HCT116 (cell line): Measurements from ENCODE around the gene VTI1A. TPM values are rescaled to one million over a fixed set of nuclear protein-coding genes. Genes with fewer than 3 reads are reported as not detected.

ENCODE experiments used
- ATAC-seq: fragments of 200-7000 bp; cut with Tn5 transposase; 2 replicates; pipeline ENCODE4 v1.9.1; 2020; ENCODE audit warnings: mild to moderate bottlenecking, moderate library complexity
- BruUV-seq: library from RNA; stranded (reverse); fragments of 400-500 nt; replicated peaks from 2 replicates; lab custom pipeline; 2021; lab: Mats Ljungman, UMichigan
- CTCF ChIA-PET: fragments of 300-600 bp; sonication (Branson Sonifier 250); formaldehyde crosslinking; loops from one replicate; lab custom pipeline; 2021; ENCODE audit warnings: antibody characterized with exemption; lab: Charles Lee
- POLR2A ChIA-PET: fragments of 300-600, 350-600 bp; sonication (Branson Sonifier 250); formaldehyde crosslinking; loops from one replicate; lab custom pipeline; 2021; ENCODE audit warnings: antibody characterized with exemption; lab: Charles Lee
- RAD21 ChIA-PET, 2 experiments: fragments of 300-600 bp; sonication (Branson Sonifier 250); formaldehyde crosslinking; loops; one replicate each; lab custom pipeline; 2023; ENCODE audit warnings: low total read pairs in 2 of 2; ENCODE audit not compliant: uncharacterized antibody in 2 of 2, unreplicated experiment in 2 of 2, low non-redundant PET in 1 of 2; lab: Charles Lee
- DNase-seq: peaks from one replicate; pipeline ENCODE4 v3.0.0-alpha.2; 2010; ENCODE audit warnings: low read depth, low spot score
- H2AFZ ChIP-seq: fragments of 200-600 bp; shearing (Covaris generic), sonication (generic); 2 replicates; pipeline ENCODE4 v1.6.1; 2017; ENCODE audit warnings: low read depth, mixed run types, mixed read lengths, antibody characterized with exemption, low read length; ENCODE audit not compliant: poor library complexity, severe bottlenecking
- H3K27ac ChIP-seq: 2 replicates; pipeline ENCODE4 v1.5.1; 2012; ENCODE audit warnings: low read depth, low read length
- H3K27me3 ChIP-seq: fragments of 200-600 bp; sonication (generic); 2 replicates; pipeline ENCODE4 v1.6.1; 2016; ENCODE audit warnings: mixed run types, low read length, mixed read lengths; ENCODE audit not compliant: insufficient read depth
- H3K36me3 ChIP-seq, 2 experiments: fragments of 200-500 bp in 1 of 2; fragments of 200-600 bp in 1 of 2; sonication (Bioruptor generic) in 1 of 2; sonication (generic) in 1 of 2; 2 replicates each; pipeline versions ENCODE4 v1.5.1 to v1.6.1; 2014 to 2016; ENCODE audit warnings: low read length in 2 of 2, inconsistent platforms in 1 of 2, mixed read lengths in 1 of 2, mixed run types in 1 of 2; ENCODE audit not compliant: insufficient read depth in 2 of 2, control insufficient read depth in 1 of 2
- H3K4me1 ChIP-seq, 2 experiments: fragments of 200-600 bp in 1 of 2; sonication (generic) in 1 of 2; 2 replicates each; pipeline versions ENCODE4 v1.5.1 to v1.6.1; 2012 to 2017; ENCODE audit warnings: low read length in 2 of 2, inconsistent platforms in 1 of 2, mild to moderate bottlenecking in 1 of 2, mixed read lengths in 1 of 2, mixed run types in 1 of 2, moderate library complexity in 1 of 2; ENCODE audit not compliant: insufficient read depth in 2 of 2, control insufficient read depth in 1 of 2
- H3K4me2 ChIP-seq: fragments of 200-600 bp; sonication (generic); 2 replicates; pipeline ENCODE4 v1.6.1; 2017; ENCODE audit warnings: mixed run types, low read length, mixed read lengths
- H3K4me3 ChIP-seq, 2 experiments: fragments of 200-600 bp in 1 of 2; sonication (generic) in 1 of 2; replicated peaks in 1 of 2; 2 replicates each; pipeline ENCODE4 v1.5.1; 2011 to 2016; ENCODE audit warnings: low read length in 2 of 2, control low read depth in 1 of 2, low read depth in 1 of 2, mild to moderate bottlenecking in 1 of 2, mixed read lengths in 1 of 2, mixed run types in 1 of 2
- H3K79me2 ChIP-seq: fragments of 200-600 bp; sonication (generic); 2 replicates; pipeline ENCODE4 v1.6.1; 2017; ENCODE audit warnings: mild to moderate bottlenecking, mixed run types, low read length, moderate library complexity, mixed read lengths; ENCODE audit not compliant: insufficient read depth
- H3K9ac ChIP-seq: fragments of 200-600 bp; sonication (generic); 2 replicates; pipeline ENCODE4 v1.6.1; 2016; ENCODE audit warnings: low read length, mixed read lengths
- H3K9me2 ChIP-seq: fragments of 200-600 bp; sonication (generic), shearing (Covaris generic); 2 replicates; pipeline ENCODE4 v1.6.1; 2017; ENCODE audit warnings: mixed run types, mild to moderate bottlenecking, moderate library complexity; ENCODE audit not compliant: insufficient read depth
- H3K9me3 ChIP-seq, 2 experiments: fragments of 200-500 bp in 1 of 2; fragments of 200-600 bp in 1 of 2; sonication (Bioruptor generic) in 1 of 2; sonication (generic) in 1 of 2; 2 replicates each; pipeline ENCODE4 v1.6.1; 2014 to 2017; ENCODE audit warnings: low read length in 2 of 2, mixed read lengths in 2 of 2, inconsistent platforms in 1 of 2, low read depth in 1 of 2, mild to moderate bottlenecking in 1 of 2, mixed run types in 1 of 2, moderate library complexity in 1 of 2; ENCODE audit not compliant: control insufficient read depth in 1 of 2, insufficient read depth in 1 of 2
- H4K20me1 ChIP-seq: fragments of 200-600 bp; sonication (generic), shearing (Covaris generic); 2 replicates; pipeline ENCODE4 v1.6.1; 2017; ENCODE audit warnings: mixed run types, mild to moderate bottlenecking, moderate library complexity; ENCODE audit not compliant: insufficient read depth
- CBX3 ChIP-seq: IDR thresholded peaks from 2 replicates; pipeline ENCODE4 v1.6.1; 2012; ENCODE audit warnings: low read depth
- EGR1 ChIP-seq: IDR thresholded peaks from 2 replicates; pipeline ENCODE4 v1.6.1; 2012; ENCODE audit warnings: low read depth
- ELF1 ChIP-seq: IDR thresholded peaks from 2 replicates; pipeline ENCODE4 v1.6.1; 2012; ENCODE audit warnings: low read depth, borderline replicate concordance
- EZH2 ChIP-seq: fragments of 200-600 bp; sonication (generic); IDR thresholded peaks from 2 replicates; pipeline ENCODE4 v1.6.1; 2017; ENCODE audit warnings: antibody characterized with exemption, mixed run types
- FOSL1 ChIP-seq: IDR thresholded peaks from 2 replicates; pipeline ENCODE4 v1.6.1; 2012; ENCODE audit warnings: low read depth
- JUND ChIP-seq: IDR thresholded peaks from 2 replicates; pipeline ENCODE4 v1.6.1; 2012
- SIN3A ChIP-seq: IDR thresholded peaks from 2 replicates; pipeline ENCODE4 v1.6.1; 2012; ENCODE audit warnings: low read depth
- SRF ChIP-seq: IDR thresholded peaks from 2 replicates; pipeline ENCODE4 v1.6.1; 2012; ENCODE audit warnings: low read depth
- TCF7L2 ChIP-seq: IDR thresholded peaks from 2 replicates; pipeline ENCODE4 v1.7.0; 2011; ENCODE audit warnings: borderline replicate concordance, inconsistent platforms; ENCODE audit not compliant: insufficient read depth, insufficient read length; ENCODE audit errors: extremely low read depth
- YY1 ChIP-seq: IDR thresholded peaks from 2 replicates; pipeline ENCODE4 v1.6.1; 2011; ENCODE audit warnings: low read length, low read depth, moderate library complexity, mild to moderate bottlenecking; ENCODE audit not compliant: insufficient replicate concordance; ENCODE audit errors: extremely low read depth
- ZFX ChIP-seq: fragments of 450-650 bp; IDR thresholded peaks from 2 replicates; pipeline ENCODE4 v1.6.1; 2017
- ZNF274 ChIP-seq: fragments of 200-500 bp; sonication (Bioruptor generic); IDR thresholded peaks from 2 replicates; pipeline ENCODE4 v1.6.1; 2014; ENCODE audit warnings: mild to moderate bottlenecking, low read depth, low read length, inconsistent platforms
- intact Hi-C: fragments of 100-400 bp; cut with micrococcal nuclease; formaldehyde crosslinking; loops from 2 replicates; pipeline ENCODE4 v1.10.0; 2022
- total RNA-seq: library from RNA; stranded (reverse); gene quantifications from one replicate; pipeline ENCODE4 v1.2.1, GENCODE V29; 2021; ENCODE audit not compliant: unreplicated experiment
- TF ChIP-seq, protein P1 (sequence below): IDR thresholded peaks from 2 replicates; pipeline ENCODE4 v1.6.1; 2012
- TF ChIP-seq, protein P2 (sequence below), 3 experiments: fragments of 200-600 bp in 1 of 3; sonication (generic) in 1 of 3; IDR thresholded peaks in 2 of 3; conservative IDR thresholded peaks in 1 of 3; 2 replicates each; pipeline ENCODE4 v1.5.1; 2012 to 2017; ENCODE audit warnings: low read depth in 2 of 3, low read length in 2 of 3, antibody characterized with exemption in 1 of 3, borderline replicate concordance in 1 of 3, control low read depth in 1 of 3, mild to moderate bottlenecking in 1 of 3, mixed read lengths in 1 of 3, mixed run types in 1 of 3, moderate library complexity in 1 of 3; ENCODE audit not compliant: insufficient read depth in 1 of 3
- TF ChIP-seq, protein P3 (sequence below): IDR thresholded peaks from 2 replicates; pipeline ENCODE4 v1.6.1; 2011; ENCODE audit warnings: mild to moderate bottlenecking, low read length, moderate library complexity; ENCODE audit not compliant: insufficient replicate concordance; ENCODE audit errors: extremely low read depth

VTI1A gene
- total RNA-seq, 1 experiment from 2014 or later = 80.7 TPM

DNA sequence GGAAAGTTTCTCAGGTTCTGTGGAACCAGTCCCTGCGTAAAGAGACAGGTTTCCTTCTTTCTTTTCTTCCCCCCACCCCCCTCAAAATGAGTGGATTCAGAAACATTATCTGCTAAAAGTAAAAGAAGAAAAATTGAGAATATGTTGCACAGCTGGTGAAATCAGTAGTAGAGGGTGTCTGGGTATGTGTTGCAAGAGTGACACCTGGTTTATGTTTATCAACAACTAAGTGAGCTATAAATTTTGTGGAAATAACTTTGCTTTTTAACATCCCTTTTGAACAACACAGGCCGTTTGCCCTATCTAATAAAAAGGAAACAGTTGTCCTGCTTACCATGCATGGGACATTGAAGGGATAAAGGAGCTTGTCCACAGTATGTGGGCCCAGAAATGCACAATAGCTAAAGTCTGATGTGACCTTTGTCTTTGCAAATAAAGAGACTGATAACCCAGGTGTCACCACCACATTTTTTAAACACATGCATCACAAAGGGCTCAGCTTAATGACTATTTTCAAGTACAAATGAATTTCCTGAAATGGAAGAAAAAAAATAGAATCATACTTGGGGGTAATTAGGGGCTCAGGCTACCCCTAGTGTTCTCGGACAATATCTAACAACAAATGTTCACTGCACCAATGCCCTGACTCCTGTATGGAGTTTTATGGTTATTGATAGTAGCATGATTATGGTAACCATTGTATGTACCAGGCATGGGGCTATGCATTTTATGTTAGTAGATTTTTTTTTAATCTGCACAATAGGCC, 281.3 kb downstream of the VTI1A start:
- H3K4me2 ChIP-seq = no peak overlapping the region
- CTCF ChIA-PET = no interaction called here

More for the DNA sequence above, 281.3 kb downstream of the VTI1A start:
- intact Hi-C loops = loop anchor here (10.0 kb wide), 1 partner anchor 656 kb away; no protein-coding TSS in a partner anchor
- POLR2A ChIA-PET = no interaction called here
- Histone ChIP-seq H3K9me2 (no peaks in the 10 kb centered on the region), H3K79me2 (no peaks in the 10 kb centered on the region), H3K4me1 (peaks cover 14 to 18% of the 10 kb centered on the region in 2 experiments), H3K4me3 (no peak overlapping the region), H4K20me1 (no peaks in the 10 kb centered on the region), H3K36me3 (no peaks in the 10 kb centered on the region; a peak in 1 of 4 replicates), H3K27ac (no peak overlapping the region), H3K9ac (no peak overlapping the region), H3K27me3 (no peaks in the 10 kb centered on the region), H2AFZ (no peak overlapping the region), H3K9me3 (no peaks in the 10 kb centered on the region)
- TF ChIP-seq ZFX = no peak
- TF ChIP-seq, protein P1, sequence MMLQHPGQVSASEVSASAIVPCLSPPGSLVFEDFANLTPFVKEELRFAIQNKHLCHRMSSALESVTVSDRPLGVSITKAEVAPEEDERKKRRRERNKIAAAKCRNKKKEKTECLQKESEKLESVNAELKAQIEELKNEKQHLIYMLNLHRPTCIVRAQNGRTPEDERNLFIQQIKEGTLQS = no peak
- no peak for TF ChIP-seq JUND
- TF ChIP-seq ELF1 = no peak
- TF ChIP-seq YY1 = no peak
- no peak for TF ChIP-seq TCF7L2
- no peak for TF ChIP-seq FOSL1
- no peak for TF ChIP-seq ZNF274
- TF ChIP-seq SIN3A = no peak
- no peak for TF ChIP-seq EGR1
- TF ChIP-seq, protein P2, sequence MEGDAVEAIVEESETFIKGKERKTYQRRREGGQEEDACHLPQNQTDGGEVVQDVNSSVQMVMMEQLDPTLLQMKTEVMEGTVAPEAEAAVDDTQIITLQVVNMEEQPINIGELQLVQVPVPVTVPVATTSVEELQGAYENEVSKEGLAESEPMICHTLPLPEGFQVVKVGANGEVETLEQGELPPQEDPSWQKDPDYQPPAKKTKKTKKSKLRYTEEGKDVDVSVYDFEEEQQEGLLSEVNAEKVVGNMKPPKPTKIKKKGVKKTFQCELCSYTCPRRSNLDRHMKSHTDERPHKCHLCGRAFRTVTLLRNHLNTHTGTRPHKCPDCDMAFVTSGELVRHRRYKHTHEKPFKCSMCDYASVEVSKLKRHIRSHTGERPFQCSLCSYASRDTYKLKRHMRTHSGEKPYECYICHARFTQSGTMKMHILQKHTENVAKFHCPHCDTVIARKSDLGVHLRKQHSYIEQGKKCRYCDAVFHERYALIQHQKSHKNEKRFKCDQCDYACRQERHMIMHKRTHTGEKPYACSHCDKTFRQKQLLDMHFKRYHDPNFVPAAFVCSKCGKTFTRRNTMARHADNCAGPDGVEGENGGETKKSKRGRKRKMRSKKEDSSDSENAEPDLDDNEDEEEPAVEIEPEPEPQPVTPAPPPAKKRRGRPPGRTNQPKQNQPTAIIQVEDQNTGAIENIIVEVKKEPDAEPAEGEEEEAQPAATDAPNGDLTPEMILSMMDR (IDR thresholded peaks at IDR 0.05 in 2 of 3, conservative IDR thresholded peaks at IDR 0.05 in 1 of 3; ENCODE audit: borderline replicate concordance in 1 of 3, insufficient read depth in 1 of 3, low read depth in 2 of 3, low read length in 2 of 3) = no peak
- TF ChIP-seq EZH2 = no peak
- no peak for TF ChIP-seq CBX3
- TF ChIP-seq, protein P3, sequence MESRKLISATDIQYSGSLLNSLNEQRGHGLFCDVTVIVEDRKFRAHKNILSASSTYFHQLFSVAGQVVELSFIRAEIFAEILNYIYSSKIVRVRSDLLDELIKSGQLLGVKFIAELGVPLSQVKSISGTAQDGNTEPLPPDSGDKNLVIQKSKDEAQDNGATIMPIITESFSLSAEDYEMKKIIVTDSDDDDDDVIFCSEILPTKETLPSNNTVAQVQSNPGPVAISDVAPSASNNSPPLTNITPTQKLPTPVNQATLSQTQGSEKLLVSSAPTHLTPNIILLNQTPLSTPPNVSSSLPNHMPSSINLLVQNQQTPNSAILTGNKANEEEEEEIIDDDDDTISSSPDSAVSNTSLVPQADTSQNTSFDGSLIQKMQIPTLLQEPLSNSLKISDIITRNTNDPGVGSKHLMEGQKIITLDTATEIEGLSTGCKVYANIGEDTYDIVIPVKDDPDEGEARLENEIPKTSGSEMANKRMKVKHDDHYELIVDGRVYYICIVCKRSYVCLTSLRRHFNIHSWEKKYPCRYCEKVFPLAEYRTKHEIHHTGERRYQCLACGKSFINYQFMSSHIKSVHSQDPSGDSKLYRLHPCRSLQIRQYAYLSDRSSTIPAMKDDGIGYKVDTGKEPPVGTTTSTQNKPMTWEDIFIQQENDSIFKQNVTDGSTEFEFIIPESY = no peak
- TF ChIP-seq SRF = no peak
- no TSS peak for BruUV-seq
- RAD21 ChIA-PET = interaction anchor here in 1 of 2 experiments (0.5 kb wide), 1 partner anchor 221 kb away, joined by 3 read pairs; no protein-coding TSS in a partner anchor
- no peak for DNase-seq
- no peak for ATAC-seq
